ENCODE results near the gene RHCE.
"Not testable (repeated sequence)": the region's sequence is repeated elsewhere in the genome, so short reads cannot be mapped to it uniquely, and the experiment has no call there.

RHCE gene

DNA sequence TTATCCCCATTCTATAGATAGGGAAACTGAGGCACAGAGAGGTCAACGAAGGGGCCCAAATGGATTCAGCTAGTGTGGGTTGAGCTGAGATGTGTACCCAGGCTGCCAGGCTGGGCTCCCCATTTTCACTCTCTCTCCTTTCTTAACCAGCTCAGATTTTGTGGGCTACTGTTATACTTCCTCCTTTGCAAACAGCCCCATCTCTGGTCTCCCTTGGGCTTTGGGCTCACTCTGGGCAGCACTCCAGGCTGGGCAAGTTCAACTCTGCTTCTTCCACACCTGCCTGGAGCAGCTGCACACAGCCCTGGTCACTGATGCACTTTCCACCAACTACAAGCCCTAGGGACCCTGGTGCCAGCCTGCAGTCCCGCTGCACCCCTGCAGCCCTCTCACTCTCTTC is 22.5 kb downstream of the RHCE start:
- H3K4me3 ChIP-seq (ENCODE audit: insufficient read depth, low read length, poor library complexity, severe bottlenecking); H3K9ac ChIP-seq (ENCODE audit: low read length); H3K9me3 ChIP-seq (ENCODE audit: insufficient read depth, low read length); H3K79me2 ChIP-seq (ENCODE audit: insufficient read depth, low read length); H3K36me3 ChIP-seq (ENCODE audit: low read length); H3K27me3 ChIP-seq (ENCODE audit: low read length); H3K9me2 ChIP-seq (replicated peaks; ENCODE audit: insufficient read depth, low read length); H3K4me2 ChIP-seq (ENCODE audit: low read depth, low read length, poor library complexity, severe bottlenecking); H3F3A ChIP-seq (ENCODE audit: insufficient read depth); H3K27ac ChIP-seq (ENCODE audit: low read depth, low read length); H2AFZ ChIP-seq (ENCODE audit: low read depth, low read length, severe bottlenecking); H4K20me1 ChIP-seq (ENCODE audit: low read depth, low read length): not testable (repeated sequence)

DNA sequence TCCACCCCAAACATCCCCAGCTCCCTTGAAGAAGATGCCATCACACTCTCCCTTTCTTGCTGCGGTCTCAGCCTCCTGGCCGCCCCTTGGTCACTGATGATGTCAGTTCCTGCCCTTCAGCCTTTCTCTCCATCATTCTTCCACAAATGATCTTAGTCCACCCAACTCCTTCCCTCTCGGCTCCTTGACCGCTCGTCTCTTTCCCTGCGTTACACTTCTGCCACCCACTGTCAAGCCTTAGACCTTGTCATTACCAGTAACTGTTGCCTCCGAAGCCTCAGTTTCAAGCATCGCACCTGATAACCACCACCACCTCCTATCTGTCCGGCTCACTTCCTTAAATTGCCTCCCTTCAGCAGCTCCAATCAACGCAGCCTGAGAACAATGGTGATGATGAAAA is 23.1 kb downstream of the RHCE start:
- H3K27me3 ChIP-seq (ENCODE audit: low read length); H3K9ac ChIP-seq (ENCODE audit: low read length); H3K4me3 ChIP-seq (ENCODE audit: insufficient read depth, low read length, poor library complexity, severe bottlenecking); H3K79me2 ChIP-seq (ENCODE audit: insufficient read depth, low read length); H3K9me2 ChIP-seq (replicated peaks; ENCODE audit: insufficient read depth, low read length); H2AFZ ChIP-seq (ENCODE audit: low read depth, low read length, severe bottlenecking); H3F3A ChIP-seq (ENCODE audit: insufficient read depth); H4K20me1 ChIP-seq (ENCODE audit: low read depth, low read length); H3K4me2 ChIP-seq (ENCODE audit: low read depth, low read length, poor library complexity, severe bottlenecking); H3K36me3 ChIP-seq (ENCODE audit: low read length); H3K9me3 ChIP-seq (ENCODE audit: insufficient read depth, low read length); H3K27ac ChIP-seq (ENCODE audit: low read depth, low read length): not testable (repeated sequence)

DNA sequence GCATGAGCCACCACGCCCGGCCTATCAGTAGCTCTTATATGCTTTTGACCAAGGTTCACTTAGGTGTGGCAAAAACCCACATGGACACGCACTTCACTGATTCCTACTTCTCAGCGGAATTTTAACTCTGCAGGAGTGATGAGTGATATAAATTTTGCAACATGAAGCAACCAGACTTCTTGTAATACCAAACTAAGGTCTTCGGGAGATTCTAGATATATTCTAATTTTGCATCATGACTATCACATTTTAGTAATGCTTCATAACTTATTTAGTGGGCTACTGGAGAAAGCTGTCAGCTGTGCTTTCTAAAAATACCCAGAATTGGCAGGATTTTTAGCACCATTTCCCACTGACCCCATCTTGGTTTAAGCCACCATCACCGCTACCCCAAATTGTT is 27.8 kb downstream of the RHCE start:
- TF ChIP-seq, protein P1, sequence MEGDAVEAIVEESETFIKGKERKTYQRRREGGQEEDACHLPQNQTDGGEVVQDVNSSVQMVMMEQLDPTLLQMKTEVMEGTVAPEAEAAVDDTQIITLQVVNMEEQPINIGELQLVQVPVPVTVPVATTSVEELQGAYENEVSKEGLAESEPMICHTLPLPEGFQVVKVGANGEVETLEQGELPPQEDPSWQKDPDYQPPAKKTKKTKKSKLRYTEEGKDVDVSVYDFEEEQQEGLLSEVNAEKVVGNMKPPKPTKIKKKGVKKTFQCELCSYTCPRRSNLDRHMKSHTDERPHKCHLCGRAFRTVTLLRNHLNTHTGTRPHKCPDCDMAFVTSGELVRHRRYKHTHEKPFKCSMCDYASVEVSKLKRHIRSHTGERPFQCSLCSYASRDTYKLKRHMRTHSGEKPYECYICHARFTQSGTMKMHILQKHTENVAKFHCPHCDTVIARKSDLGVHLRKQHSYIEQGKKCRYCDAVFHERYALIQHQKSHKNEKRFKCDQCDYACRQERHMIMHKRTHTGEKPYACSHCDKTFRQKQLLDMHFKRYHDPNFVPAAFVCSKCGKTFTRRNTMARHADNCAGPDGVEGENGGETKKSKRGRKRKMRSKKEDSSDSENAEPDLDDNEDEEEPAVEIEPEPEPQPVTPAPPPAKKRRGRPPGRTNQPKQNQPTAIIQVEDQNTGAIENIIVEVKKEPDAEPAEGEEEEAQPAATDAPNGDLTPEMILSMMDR (IDR thresholded peaks at IDR 0.05; ENCODE audit: insufficient read depth, low read length, poor library complexity, severe bottlenecking), result no peak
- TF ChIP-seq EZH2phosphoT487 (conservative IDR thresholded peaks at IDR 0.05; ENCODE audit: low read length), result no peak
- no peak overlapping the region for H3K27ac ChIP-seq (ENCODE audit: low read depth, low read length)

DNA sequence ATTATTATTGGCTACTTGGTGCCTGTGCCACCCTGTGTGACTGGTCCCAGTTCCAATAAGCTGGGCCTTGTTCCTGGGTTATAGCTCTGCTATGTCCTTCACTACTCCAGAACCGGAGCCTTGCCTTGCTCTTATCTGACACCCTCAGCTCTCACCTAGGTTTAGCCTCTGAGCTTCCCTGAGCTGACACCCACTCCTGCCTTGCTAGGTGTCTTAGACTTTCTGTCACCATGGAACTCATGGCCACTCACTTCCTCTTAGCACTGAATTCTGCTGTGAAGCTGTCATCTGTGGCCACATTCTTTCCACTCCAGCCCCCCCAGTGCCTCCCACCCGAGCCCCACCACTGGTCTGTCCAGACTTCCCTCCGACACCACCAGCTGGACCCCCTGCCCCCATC is 30.9 kb downstream of the RHCE start:
- not testable (repeated sequence) for H3K9me2 ChIP-seq (replicated peaks; ENCODE audit: insufficient read depth, low read length); H3K9me3 ChIP-seq (ENCODE audit: insufficient read depth, low read length); H3K79me2 ChIP-seq (ENCODE audit: insufficient read depth, low read length); H3F3A ChIP-seq (ENCODE audit: insufficient read depth); H3K27me3 ChIP-seq (ENCODE audit: low read length); H2AFZ ChIP-seq (ENCODE audit: low read depth, low read length, severe bottlenecking); H3K4me2 ChIP-seq (ENCODE audit: low read depth, low read length, poor library complexity, severe bottlenecking); H3K36me3 ChIP-seq (ENCODE audit: low read length); H4K20me1 ChIP-seq (ENCODE audit: low read depth, low read length); H3K27ac ChIP-seq (ENCODE audit: low read depth, low read length); H3K4me3 ChIP-seq (ENCODE audit: insufficient read depth, low read length, poor library complexity, severe bottlenecking); H3K9ac ChIP-seq (ENCODE audit: low read length)

More for the DNA sequence above, 27.8 kb downstream of the RHCE start:
- Histone ChIP-seq H3K9me3 (ENCODE audit: insufficient read depth, low read length) (no peaks in the 10 kb centered on the region), H4K20me1 (ENCODE audit: low read depth, low read length) (no peaks in the 10 kb centered on the region), H3K27me3 (ENCODE audit: low read length) (no peaks in the 10 kb centered on the region), H3K4me3 (ENCODE audit: insufficient read depth, low read length, poor library complexity, severe bottlenecking) (no peak overlapping the region), H3K79me2 (ENCODE audit: insufficient read depth, low read length) (no peaks in the 10 kb centered on the region), H3K9ac (ENCODE audit: low read length) (no peak overlapping the region), H3K36me3 (ENCODE audit: low read length) (no peaks in the 10 kb centered on the region), H3F3A (ENCODE audit: insufficient read depth) (no peaks in the 10 kb centered on the region), H3K9me2 (replicated peaks; ENCODE audit: insufficient read depth, low read length) (no peaks in the 10 kb centered on the region), H2AFZ (ENCODE audit: low read depth, low read length, severe bottlenecking) (no peak overlapping the region), H3K4me2 (ENCODE audit: low read depth, low read length, poor library complexity, severe bottlenecking) (no peak overlapping the region)

DNA sequence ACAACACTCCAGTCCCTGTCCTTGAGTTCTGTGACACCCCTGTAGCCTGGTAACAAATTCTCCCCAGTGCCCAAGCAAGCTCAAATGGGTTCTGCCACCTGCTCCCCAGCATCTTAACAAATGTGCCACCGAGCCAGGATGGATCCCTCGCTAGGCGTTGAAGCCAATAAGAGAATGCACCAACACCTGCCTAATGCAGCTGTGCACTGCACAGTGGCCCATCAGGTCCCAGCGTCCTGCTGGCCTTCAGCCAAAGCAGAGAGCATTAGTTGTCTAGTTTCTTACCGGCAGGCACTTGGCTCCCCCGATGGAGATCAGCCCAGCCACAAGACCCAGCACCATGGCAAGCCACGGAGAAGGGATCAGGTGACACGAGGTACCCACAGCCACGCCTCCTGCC is 31.9 kb downstream of the RHCE start:
- not testable (repeated sequence) for H3K36me3 ChIP-seq (ENCODE audit: low read length); H3K79me2 ChIP-seq (ENCODE audit: insufficient read depth, low read length); H3K9me2 ChIP-seq (replicated peaks; ENCODE audit: insufficient read depth, low read length); H3F3A ChIP-seq (ENCODE audit: insufficient read depth); H3K4me3 ChIP-seq (ENCODE audit: insufficient read depth, low read length, poor library complexity, severe bottlenecking); H4K20me1 ChIP-seq (ENCODE audit: low read depth, low read length); H3K27ac ChIP-seq (ENCODE audit: low read depth, low read length); H3K9ac ChIP-seq (ENCODE audit: low read length); H3K27me3 ChIP-seq (ENCODE audit: low read length); H2AFZ ChIP-seq (ENCODE audit: low read depth, low read length, severe bottlenecking); H3K4me2 ChIP-seq (ENCODE audit: low read depth, low read length, poor library complexity, severe bottlenecking); H3K9me3 ChIP-seq (ENCODE audit: insufficient read depth, low read length)

DNA sequence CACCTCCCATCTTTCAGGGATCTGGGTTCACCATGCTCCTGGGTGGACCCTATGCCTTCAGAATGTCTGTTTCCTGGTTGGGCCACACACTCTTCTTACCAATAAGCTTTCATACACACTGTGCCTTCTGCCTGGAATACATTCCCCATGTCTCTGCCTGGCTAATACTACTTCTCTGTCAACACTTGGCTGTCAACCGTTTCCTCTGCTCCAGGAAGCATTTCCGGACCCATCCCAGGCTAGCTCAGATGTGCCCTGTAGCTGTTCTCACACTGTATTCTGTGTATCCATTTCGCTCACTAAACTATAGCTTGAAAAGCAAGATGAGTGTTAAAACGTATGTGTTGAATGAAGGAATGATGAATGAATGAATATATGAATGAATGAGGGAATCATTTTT is 33.5 kb downstream of the RHCE start:
- not testable (repeated sequence) for H3K27ac ChIP-seq (ENCODE audit: low read depth, low read length); H3K9ac ChIP-seq (ENCODE audit: low read length); H3K9me2 ChIP-seq (replicated peaks; ENCODE audit: insufficient read depth, low read length); H3K36me3 ChIP-seq (ENCODE audit: low read length); H3K79me2 ChIP-seq (ENCODE audit: insufficient read depth, low read length); H4K20me1 ChIP-seq (ENCODE audit: low read depth, low read length); H3K9me3 ChIP-seq (ENCODE audit: insufficient read depth, low read length); H2AFZ ChIP-seq (ENCODE audit: low read depth, low read length, severe bottlenecking); H3K4me2 ChIP-seq (ENCODE audit: low read depth, low read length, poor library complexity, severe bottlenecking); H3F3A ChIP-seq (ENCODE audit: insufficient read depth); H3K4me3 ChIP-seq (ENCODE audit: insufficient read depth, low read length, poor library complexity, severe bottlenecking); H3K27me3 ChIP-seq (ENCODE audit: low read length)

DNA sequence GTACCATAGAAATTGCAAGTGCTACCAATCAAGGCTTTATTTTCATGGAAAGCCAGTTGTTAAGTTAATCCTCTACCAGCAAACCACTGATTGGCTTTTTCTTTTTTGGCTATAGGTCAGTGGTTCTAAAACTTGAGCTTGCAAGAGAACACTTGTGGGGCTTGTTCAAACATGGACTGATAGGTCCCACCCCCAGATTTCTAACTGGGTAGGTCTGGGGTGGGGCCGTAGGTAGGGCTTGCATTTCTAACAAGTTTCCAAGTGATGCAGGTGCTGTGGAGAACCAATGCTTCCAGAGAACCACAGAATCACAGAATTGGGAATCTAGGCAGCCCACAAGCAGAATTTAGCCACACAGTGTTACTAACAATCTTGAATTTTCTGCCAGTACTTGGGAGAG is 36.8 kb downstream of the RHCE start:
- H4K20me1 ChIP-seq (ENCODE audit: low read depth, low read length); H3K79me2 ChIP-seq (ENCODE audit: insufficient read depth, low read length); H3K27ac ChIP-seq (ENCODE audit: low read depth, low read length); H2AFZ ChIP-seq (ENCODE audit: low read depth, low read length, severe bottlenecking); H3K9ac ChIP-seq (ENCODE audit: low read length); H3K9me2 ChIP-seq (replicated peaks; ENCODE audit: insufficient read depth, low read length); H3K9me3 ChIP-seq (ENCODE audit: insufficient read depth, low read length); H3K4me2 ChIP-seq (ENCODE audit: low read depth, low read length, poor library complexity, severe bottlenecking); H3F3A ChIP-seq (ENCODE audit: insufficient read depth); H3K36me3 ChIP-seq (ENCODE audit: low read length); H3K27me3 ChIP-seq (ENCODE audit: low read length); H3K4me3 ChIP-seq (ENCODE audit: insufficient read depth, low read length, poor library complexity, severe bottlenecking): not testable (repeated sequence)

DNA sequence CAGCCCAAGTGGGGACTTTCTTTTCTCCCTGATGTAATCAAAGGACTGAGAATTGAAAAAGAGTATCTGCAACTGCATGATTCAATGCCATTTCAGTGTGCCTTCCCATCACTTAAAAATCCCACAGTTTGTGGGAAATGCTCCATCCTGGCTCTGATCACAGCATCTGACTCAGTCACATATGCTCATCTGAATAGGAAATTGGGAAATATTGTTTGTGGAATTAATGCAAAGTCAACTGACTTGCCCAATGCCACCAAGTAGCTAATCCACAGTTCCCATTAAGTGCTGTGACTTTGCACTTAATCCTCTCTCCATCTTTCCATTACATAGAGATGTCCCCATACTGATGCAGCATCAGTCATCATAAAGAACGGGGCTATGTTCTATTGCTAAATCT is 37.5 kb downstream of the RHCE start:
- H3K27ac ChIP-seq (ENCODE audit: low read depth, low read length); H3K27me3 ChIP-seq (ENCODE audit: low read length); H3K4me2 ChIP-seq (ENCODE audit: low read depth, low read length, poor library complexity, severe bottlenecking); H3F3A ChIP-seq (ENCODE audit: insufficient read depth); H3K9ac ChIP-seq (ENCODE audit: low read length); H3K9me2 ChIP-seq (replicated peaks; ENCODE audit: insufficient read depth, low read length); H3K36me3 ChIP-seq (ENCODE audit: low read length); H3K4me3 ChIP-seq (ENCODE audit: insufficient read depth, low read length, poor library complexity, severe bottlenecking); H4K20me1 ChIP-seq (ENCODE audit: low read depth, low read length); H2AFZ ChIP-seq (ENCODE audit: low read depth, low read length, severe bottlenecking); H3K79me2 ChIP-seq (ENCODE audit: insufficient read depth, low read length); H3K9me3 ChIP-seq (ENCODE audit: insufficient read depth, low read length): not testable (repeated sequence)
